ENCODE measurements around the gene PTGFRN. TPM values are rescaled to one million over a fixed set of nuclear protein-coding genes. Genes with fewer than 3 reads are reported as not detected.

PTGFRN gene
- total and polyA plus RNA-seq, 7 donors, result 6.6 to 179 (median 77.3) TPM

- Histone ChIP-seq H3K4me1 (no peaks in the 10 kb centered on the region), H3K27ac (no peak overlapping the region), H3K36me3 (no peaks in the 10 kb centered on the region), H3K9me3 (no peaks in the 10 kb centered on the region), H3K27me3 (no peaks in the 10 kb centered on the region), H3K4me3 (no peak overlapping the region)
- WGBS, 2 donors, result 91 to 93% methylated on average over 2 of the region's 2 CpGs
- DNase-seq, result no peak
- intact Hi-C loops (cut with DNase I), result no loop called here
- TF ChIP-seq POLR2A (IDR thresholded peaks at IDR 0.05) (no peak), POLR2AphosphoS5 (IDR thresholded peaks at IDR 0.05) (no peak), EP300 (IDR thresholded peaks at IDR 0.05) (no peak), CTCF (IDR thresholded peaks at IDR 0.05) (no peak)
Observed at GRCh38 chr1:117003223-117003875, 93.6 kb downstream of the PTGFRN start.

GRCh38 chr1:117007719-117008013, 98.0 kb downstream of the PTGFRN start:
- intact Hi-C loops (cut with DNase I), result no loop called here
- Histone ChIP-seq H3K9me3 (no peaks in the 10 kb centered on the region), H3K36me3 (no peaks in the 10 kb centered on the region), H3K27me3 (no peaks in the 10 kb centered on the region), H3K4me1 (no peaks in the 10 kb centered on the region), H3K4me3 (no peak overlapping the region), H3K27ac (no peak overlapping the region)
- no peak for TF ChIP-seq EP300 (IDR thresholded peaks at IDR 0.05)
- no peak for TF ChIP-seq POLR2A (IDR thresholded peaks at IDR 0.05)
- WGBS, 2 donors, result 76 to 91% methylated on average over 2 of the region's 2 CpGs
- no peak for DNase-seq

- intact Hi-C loops (cut with DNase I), result no loop called here
- no peak overlapping the region for H3K4me3 ChIP-seq
Observed at GRCh38 chr1:117008656-117009055, 98.9 kb downstream of the PTGFRN start.

GRCh38 chr1:117009132-117009531, 99.4 kb downstream of the PTGFRN start:
- Histone ChIP-seq H3K36me3 (no peaks in the 10 kb centered on the region), H3K4me1 (no peaks in the 10 kb centered on the region), H3K27ac (no peak overlapping the region), H3K27me3 (no peaks in the 10 kb centered on the region), H3K4me3 (no peak overlapping the region), H3K9me3 (no peaks in the 10 kb centered on the region)
- WGBS, 2 donors, result 61 to 80% methylated on average over 3 of the region's 3 CpGs
- DNase-seq, result no peak
- TF ChIP-seq EP300 (IDR thresholded peaks at IDR 0.05), result no peak
- TF ChIP-seq CTCF (IDR thresholded peaks at IDR 0.05), result no peak
- no peak for TF ChIP-seq POLR2A (IDR thresholded peaks at IDR 0.05)
- no peak for TF ChIP-seq POLR2AphosphoS5 (IDR thresholded peaks at IDR 0.05)
- intact Hi-C loops (cut with DNase I), result no loop called here

More at GRCh38 chr1:117008656-117009055, 98.9 kb downstream of the PTGFRN start:
- no peaks in the 10 kb centered on the region for H3K9me3 ChIP-seq
- no peaks in the 10 kb centered on the region for H3K27me3 ChIP-seq
- WGBS, 2 donors, result 69 to 85% methylated on average over 2 of the region's 2 CpGs
- H3K36me3 ChIP-seq, result no peaks in the 10 kb centered on the region
- H3K27ac ChIP-seq, result no peak overlapping the region
- no peaks in the 10 kb centered on the region for H3K4me1 ChIP-seq
- TF ChIP-seq POLR2A (IDR thresholded peaks at IDR 0.05) (no peak), POLR2AphosphoS5 (IDR thresholded peaks at IDR 0.05) (no peak), CTCF (IDR thresholded peaks at IDR 0.05) (no peak), EP300 (IDR thresholded peaks at IDR 0.05) (no peak)
- no peak for DNase-seq

- Histone ChIP-seq H3K4me3 (no peak overlapping the region), H3K27me3 (no peaks in the 10 kb centered on the region), H3K27ac (no peak overlapping the region), H3K36me3 (no peaks in the 10 kb centered on the region), H3K4me1 (no peaks in the 10 kb centered on the region), H3K9me3 (no peaks in the 10 kb centered on the region)
- intact Hi-C loops (cut with DNase I), result no loop called here
- 91% methylated on average over 3 of the region's 3 CpGs for WGBS, 2 donors
- DNase-seq, result no peak
- no peak for TF ChIP-seq POLR2AphosphoS5 (IDR thresholded peaks at IDR 0.05)
Observed at GRCh38 chr1:117010310-117010969, 100.7 kb downstream of the PTGFRN start.

- Histone ChIP-seq H3K27me3 (no peaks in the 10 kb centered on the region), H3K27ac (no peak overlapping the region), H3K36me3 (no peaks in the 10 kb centered on the region), H3K9me3 (no peaks in the 10 kb centered on the region), H3K4me1 (no peaks in the 10 kb centered on the region), H3K4me3 (no peak overlapping the region)
- TF ChIP-seq EP300 (IDR thresholded peaks at IDR 0.05), result no peak
- no peak for TF ChIP-seq POLR2A (IDR thresholded peaks at IDR 0.05)
- no peak for TF ChIP-seq CTCF (IDR thresholded peaks at IDR 0.05)
- TF ChIP-seq POLR2AphosphoS5 (IDR thresholded peaks at IDR 0.05), result no peak
- intact Hi-C loops (cut with DNase I), result no loop called here
- WGBS, 2 donors, result 97% methylated on average over 3 of the region's 3 CpGs
- no peak for DNase-seq
Observed at GRCh38 chr1:117011334-117011733, 101.6 kb downstream of the PTGFRN start.

Data from sigmoid colon (tissue), 7 donors.